ENCODE measurements around the gene GNE.
"Not testable (repeated sequence)": the region's sequence is repeated elsewhere in the genome, so short reads cannot be mapped to it uniquely, and the experiment has no call there.

Gene GNE

GRCh38 chr9:36239205-36239604 is 19.0 kb downstream of the GNE start:
- not testable (repeated sequence) for H3K9me3 ChIP-seq (ENCODE audit: control insufficient read depth in 2 of 2, low read length in 2 of 2); H3K27me3 ChIP-seq (ENCODE audit: control insufficient read depth in 1 of 2, insufficient read depth in 2 of 2, low read length in 2 of 2); H3K4me1 ChIP-seq (ENCODE audit: control insufficient read depth, insufficient read depth, low read length); H3K9ac ChIP-seq (ENCODE audit: low read length in 2 of 2); H3K27ac ChIP-seq (ENCODE audit: low read length); H3K4me3 ChIP-seq (ENCODE audit: low read length in 2 of 2); H3K36me3 ChIP-seq (ENCODE audit: control insufficient read depth in 2 of 2, insufficient read depth in 2 of 2, low read length in 2 of 2)

- Histone ChIP-seq H3K9me3 (ENCODE audit: control insufficient read depth in 2 of 2, low read length in 2 of 2) (no peaks in the 10 kb centered on the region), H3K36me3 (ENCODE audit: control insufficient read depth in 2 of 2, insufficient read depth in 2 of 2, low read length in 2 of 2) (peaks cover 10 to 11% of the 10 kb centered on the region in 2 donors), H3K4me3 (ENCODE audit: low read length in 2 of 2) (no peak overlapping the region), H3K27me3 (ENCODE audit: control insufficient read depth in 1 of 2, insufficient read depth in 2 of 2, low read length in 2 of 2) (no peaks in the 10 kb centered on the region), H3K27ac (ENCODE audit: low read length) (no peak overlapping the region), H3K9ac (ENCODE audit: low read length in 2 of 2) (no peak overlapping the region), H3K4me1 (ENCODE audit: control insufficient read depth, insufficient read depth, low read length) (no peaks in the 10 kb centered on the region)
These were observed 21.0 kb downstream of the GNE start for GRCh38 chr9:36237230-36237629.

GRCh38 chr9:36222449-36222848 is 35.8 kb downstream of the GNE start:
- no peaks in the 10 kb centered on the region for H3K4me1 ChIP-seq (ENCODE audit: control insufficient read depth, insufficient read depth, low read length)
- peaks cover 57 to 64% of the 10 kb centered on the region in 2 donors for H3K36me3 ChIP-seq (ENCODE audit: control insufficient read depth in 2 of 2, insufficient read depth in 2 of 2, low read length in 2 of 2)
- H3K9me3 ChIP-seq (ENCODE audit: control insufficient read depth in 2 of 2, low read length in 2 of 2): peaks cover 0 to 3% of the 10 kb centered on the region in 2 donors
- no peak overlapping the region for H3K9ac ChIP-seq (ENCODE audit: low read length in 2 of 2)
- no peak overlapping the region for H3K4me3 ChIP-seq (ENCODE audit: low read length in 2 of 2)
- no peak overlapping the region for H3K27ac ChIP-seq (ENCODE audit: low read length)
- H3K27me3 ChIP-seq (ENCODE audit: control insufficient read depth in 1 of 2, insufficient read depth in 2 of 2, low read length in 2 of 2): no peaks in the 10 kb centered on the region

- no peak overlapping the region for H3K4me3 ChIP-seq (ENCODE audit: low read length in 2 of 2)
- H3K4me1 ChIP-seq (ENCODE audit: control insufficient read depth, insufficient read depth, low read length): no peaks in the 10 kb centered on the region
- H3K9me3 ChIP-seq (ENCODE audit: control insufficient read depth in 2 of 2, low read length in 2 of 2): peaks cover 0 to 3% of the 10 kb centered on the region in 2 donors
- no peak overlapping the region for H3K9ac ChIP-seq (ENCODE audit: low read length in 2 of 2)
- H3K36me3 ChIP-seq (ENCODE audit: control insufficient read depth in 2 of 2, insufficient read depth in 2 of 2, low read length in 2 of 2): peaks cover 57 to 63% of the 10 kb centered on the region in 2 donors
- no peak overlapping the region for H3K27ac ChIP-seq (ENCODE audit: low read length)
- no peaks in the 10 kb centered on the region for H3K27me3 ChIP-seq (ENCODE audit: control insufficient read depth in 1 of 2, insufficient read depth in 2 of 2, low read length in 2 of 2)
These were observed 36.6 kb downstream of the GNE start for GRCh38 chr9:36221667-36222066.

GRCh38 chr9:36218411-36218901 is 39.8 kb downstream of the GNE start:
- Histone ChIP-seq H3K4me3 (ENCODE audit: low read length in 2 of 2) (no peak overlapping the region), H3K4me1 (ENCODE audit: control insufficient read depth, insufficient read depth, low read length) (peaks cover 6% of the 10 kb centered on the region), H3K9me3 (ENCODE audit: control insufficient read depth in 2 of 2, low read length in 2 of 2) (peaks cover 0 to 3% of the 10 kb centered on the region in 2 donors), H3K27me3 (ENCODE audit: control insufficient read depth in 1 of 2, insufficient read depth in 2 of 2, low read length in 2 of 2) (no peaks in the 10 kb centered on the region), H3K9ac (ENCODE audit: low read length in 2 of 2) (no peak overlapping the region), H3K27ac (ENCODE audit: low read length) (no peak overlapping the region), H3K36me3 (ENCODE audit: control insufficient read depth in 2 of 2, insufficient read depth in 2 of 2, low read length in 2 of 2) (peaks cover 50 to 65% of the 10 kb centered on the region in 2 donors)

GRCh38 chr9:36218011-36218410 is 40.2 kb downstream of the GNE start:
- Histone ChIP-seq H3K4me1 (ENCODE audit: control insufficient read depth, insufficient read depth, low read length) (peaks cover 6% of the 10 kb centered on the region), H3K27ac (ENCODE audit: low read length) (no peak overlapping the region), H3K9me3 (ENCODE audit: control insufficient read depth in 2 of 2, low read length in 2 of 2) (peaks cover 0 to 3% of the 10 kb centered on the region in 2 donors), H3K4me3 (ENCODE audit: low read length in 2 of 2) (no peak overlapping the region), H3K36me3 (ENCODE audit: control insufficient read depth in 2 of 2, insufficient read depth in 2 of 2, low read length in 2 of 2) (peaks cover 50 to 62% of the 10 kb centered on the region in 2 donors), H3K9ac (ENCODE audit: low read length in 2 of 2) (no peak overlapping the region), H3K27me3 (ENCODE audit: control insufficient read depth in 1 of 2, insufficient read depth in 2 of 2, low read length in 2 of 2) (no peaks in the 10 kb centered on the region)

- no peaks in the 10 kb centered on the region for H3K9me3 ChIP-seq (ENCODE audit: control insufficient read depth in 2 of 2, low read length in 2 of 2)
These were observed 40.8 kb downstream of the GNE start for GRCh38 chr9:36217256-36217968.

GRCh38 chr9:36214571-36214970 is 43.7 kb downstream of the GNE start:
- H3K36me3 ChIP-seq (ENCODE audit: control insufficient read depth in 2 of 2, insufficient read depth in 2 of 2, low read length in 2 of 2): peaks cover 49 to 54% of the 10 kb centered on the region in 2 donors
- no peak overlapping the region for H3K27ac ChIP-seq (ENCODE audit: low read length)
- peaks cover 17% of the 10 kb centered on the region for H3K4me1 ChIP-seq (ENCODE audit: control insufficient read depth, insufficient read depth, low read length)
- H3K27me3 ChIP-seq (ENCODE audit: control insufficient read depth in 1 of 2, insufficient read depth in 2 of 2, low read length in 2 of 2): no peaks in the 10 kb centered on the region
- no peak overlapping the region for H3K9ac ChIP-seq (ENCODE audit: low read length in 2 of 2)
- H3K9me3 ChIP-seq (ENCODE audit: control insufficient read depth in 2 of 2, low read length in 2 of 2): no peaks in the 10 kb centered on the region
- no peak overlapping the region for H3K4me3 ChIP-seq (ENCODE audit: low read length in 2 of 2)

More at GRCh38 chr9:36217256-36217968, 40.8 kb downstream of the GNE start:
- Histone ChIP-seq H3K27me3 (ENCODE audit: control insufficient read depth in 1 of 2, insufficient read depth in 2 of 2, low read length in 2 of 2) (no peaks in the 10 kb centered on the region), H3K27ac (ENCODE audit: low read length) (peak overlapping the region; percentile 11), H3K36me3 (ENCODE audit: control insufficient read depth in 2 of 2, insufficient read depth in 2 of 2, low read length in 2 of 2) (peaks cover 49 to 56% of the 10 kb centered on the region in 2 donors), H3K4me1 (ENCODE audit: control insufficient read depth, insufficient read depth, low read length) (peaks cover 6% of the 10 kb centered on the region), H3K9ac (ENCODE audit: low read length in 2 of 2) (no peak overlapping the region), H3K4me3 (ENCODE audit: low read length in 2 of 2) (no peak overlapping the region)

GRCh38 chr9:36213989-36214388 is 44.3 kb downstream of the GNE start:
- Histone ChIP-seq H3K9me3 (ENCODE audit: control insufficient read depth in 2 of 2, low read length in 2 of 2) (no peaks in the 10 kb centered on the region), H3K4me3 (ENCODE audit: low read length in 2 of 2) (no peak overlapping the region), H3K36me3 (ENCODE audit: control insufficient read depth in 2 of 2, insufficient read depth in 2 of 2, low read length in 2 of 2) (peaks cover 45 to 48% of the 10 kb centered on the region in 2 donors), H3K9ac (ENCODE audit: low read length in 2 of 2) (no peak overlapping the region), H3K27ac (ENCODE audit: low read length) (peak overlapping the region; percentile 37), H3K4me1 (ENCODE audit: control insufficient read depth, insufficient read depth, low read length) (peaks cover 17% of the 10 kb centered on the region), H3K27me3 (ENCODE audit: control insufficient read depth in 1 of 2, insufficient read depth in 2 of 2, low read length in 2 of 2) (no peaks in the 10 kb centered on the region)

GRCh38 chr9:36213387-36213786 is 44.9 kb downstream of the GNE start:
- Histone ChIP-seq H3K36me3 (ENCODE audit: control insufficient read depth in 2 of 2, insufficient read depth in 2 of 2, low read length in 2 of 2) (peaks cover 45% of the 10 kb centered on the region in 2 donors), H3K27ac (ENCODE audit: low read length) (no peak overlapping the region), H3K9ac (ENCODE audit: low read length in 2 of 2) (no peak overlapping the region), H3K4me3 (ENCODE audit: low read length in 2 of 2) (no peak overlapping the region), H3K4me1 (ENCODE audit: control insufficient read depth, insufficient read depth, low read length) (peaks cover 20% of the 10 kb centered on the region), H3K27me3 (ENCODE audit: control insufficient read depth in 1 of 2, insufficient read depth in 2 of 2, low read length in 2 of 2) (no peaks in the 10 kb centered on the region), H3K9me3 (ENCODE audit: control insufficient read depth in 2 of 2, low read length in 2 of 2) (no peaks in the 10 kb centered on the region)

GRCh38 chr9:36211510-36211909 is 46.7 kb downstream of the GNE start:
- peaks cover 31% of the 10 kb centered on the region for H3K4me1 ChIP-seq (ENCODE audit: control insufficient read depth, insufficient read depth, low read length)
- no peak overlapping the region for H3K4me3 ChIP-seq (ENCODE audit: low read length in 2 of 2)
- no peak overlapping the region for H3K9ac ChIP-seq (ENCODE audit: low read length in 2 of 2)
- peaks cover 45 to 48% of the 10 kb centered on the region in 2 donors for H3K36me3 ChIP-seq (ENCODE audit: control insufficient read depth in 2 of 2, insufficient read depth in 2 of 2, low read length in 2 of 2)
- H3K9me3 ChIP-seq (ENCODE audit: control insufficient read depth in 2 of 2, low read length in 2 of 2): no peaks in the 10 kb centered on the region
- H3K27me3 ChIP-seq (ENCODE audit: control insufficient read depth in 1 of 2, insufficient read depth in 2 of 2, low read length in 2 of 2): no peaks in the 10 kb centered on the region
- no peak overlapping the region for H3K27ac ChIP-seq (ENCODE audit: low read length)
